Measurements from ENCODE around the gene R3HDM2.
"Not testable (repeated sequence)": the region's sequence is repeated elsewhere in the genome, so short reads cannot be mapped to it uniquely, and the experiment has no call there.

R3HDM2 gene

GRCh38 chr12:57320639-57321038, 110.2 kb downstream of the R3HDM2 start:
- DNase-seq = no peak

DNA sequence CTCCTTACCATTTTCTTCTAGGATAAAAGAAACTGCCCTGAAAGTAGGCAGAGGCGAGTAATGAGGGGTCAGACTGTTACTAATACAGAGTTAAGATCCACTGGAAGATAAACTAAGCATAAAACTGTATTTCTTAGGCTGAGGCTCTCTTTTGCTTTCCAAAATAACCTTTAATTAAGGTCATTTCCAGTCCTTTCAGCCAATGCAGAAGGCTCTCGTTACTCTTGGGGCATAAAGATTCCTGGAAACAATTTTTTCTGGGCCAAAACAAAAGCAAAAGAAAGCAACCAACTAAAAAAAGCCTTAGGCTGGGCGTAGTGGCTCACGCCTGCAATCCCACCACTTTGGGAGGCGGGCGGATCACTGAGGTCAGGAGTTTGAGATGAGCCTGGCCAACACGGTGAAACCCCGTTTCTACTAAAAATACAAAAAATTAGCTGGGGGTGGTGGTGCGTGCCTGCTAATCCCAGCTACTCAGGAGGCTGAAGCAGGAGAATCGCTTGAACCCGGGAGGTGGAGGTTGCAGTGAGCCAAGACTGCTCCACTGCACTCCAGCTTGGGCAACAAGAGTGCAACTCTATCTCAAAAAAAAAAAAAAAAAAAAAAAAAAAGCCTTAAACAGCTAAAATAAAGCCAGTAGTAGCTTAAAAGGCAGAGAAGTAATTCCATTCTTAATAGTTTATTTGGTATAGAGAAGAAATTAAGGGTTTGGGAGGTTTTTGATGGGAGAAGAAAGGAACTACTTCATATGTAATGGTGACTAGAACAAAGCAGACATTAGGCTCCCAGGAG, 111.0 kb downstream of the R3HDM2 start:
- no peak for DNase-seq

DNA sequence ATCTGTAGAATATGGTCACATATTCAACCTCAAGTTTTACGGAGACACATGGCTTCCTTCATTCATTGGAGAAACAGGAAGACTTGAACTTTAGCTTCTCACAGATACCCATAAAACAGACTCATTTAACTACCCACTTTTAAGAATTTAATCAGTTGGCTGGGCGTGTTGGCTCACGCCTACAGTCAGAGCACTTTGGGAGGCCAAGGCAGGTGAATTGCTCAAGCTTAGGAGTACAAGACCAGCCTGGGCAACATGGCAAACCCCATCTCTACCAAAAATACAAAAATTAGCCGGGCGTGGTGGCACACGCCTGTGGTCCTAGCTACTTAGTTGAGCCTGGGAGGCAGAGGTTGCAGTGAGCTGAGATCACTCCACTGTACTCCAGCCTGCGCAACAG, 115.2 kb downstream of the R3HDM2 start:
- no peak for DNase-seq

- not testable (repeated sequence) for DNase-seq
Observed at GRCh38 chr12:57312287-57312686, 118.6 kb downstream of the R3HDM2 start.

DNA sequence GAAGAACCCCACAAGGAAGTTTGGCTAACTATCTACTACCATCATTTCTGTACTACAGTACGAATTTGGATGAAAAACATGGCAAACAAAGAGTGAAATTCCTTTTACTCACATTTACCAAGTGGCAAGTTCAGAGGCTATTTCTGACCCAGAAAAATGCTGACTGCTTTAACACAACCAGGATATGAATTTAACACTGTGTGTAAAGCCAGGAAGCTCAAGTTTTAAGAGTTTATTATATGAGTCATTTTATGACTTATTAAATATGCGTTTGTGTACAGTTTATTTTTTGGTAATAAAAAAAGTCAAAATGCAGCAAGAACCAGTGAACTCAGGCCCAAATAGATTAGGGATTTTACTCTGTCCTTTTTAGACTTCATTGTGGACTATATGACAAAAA, 121.4 kb downstream of the R3HDM2 start:
- no peak for DNase-seq

GRCh38 chr12:57300961-57301584, 129.8 kb downstream of the R3HDM2 start:
- DNase-seq = no peak

DNA sequence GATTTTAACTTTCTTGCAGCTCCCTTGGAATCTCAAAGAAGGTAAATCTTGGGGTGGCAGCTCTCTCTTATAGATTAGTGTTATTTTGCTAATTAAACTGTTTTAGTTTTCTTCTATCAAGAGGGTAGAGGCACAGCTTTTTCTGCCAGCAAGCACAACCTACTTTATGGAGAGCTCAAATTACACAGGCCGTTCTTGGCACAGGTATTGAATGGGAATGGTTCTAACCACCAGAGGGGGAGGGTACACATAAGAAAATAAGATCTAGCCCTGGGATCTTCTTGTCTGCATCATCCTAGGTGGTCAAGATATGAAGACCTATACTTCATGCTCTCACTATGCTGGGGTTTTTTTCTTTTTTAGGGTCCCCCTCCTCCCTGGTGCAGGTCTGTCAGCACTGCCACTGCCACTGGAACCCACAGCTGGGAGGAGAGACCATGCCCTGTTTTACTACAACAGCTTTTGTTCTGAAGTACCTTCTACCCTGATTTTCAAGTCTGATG, 131.3 kb downstream of the R3HDM2 start:
- no peak for DNase-seq

GRCh38 chr12:57296291-57296690, 134.6 kb downstream of the R3HDM2 start:
- DNase-seq = no peak

DNA sequence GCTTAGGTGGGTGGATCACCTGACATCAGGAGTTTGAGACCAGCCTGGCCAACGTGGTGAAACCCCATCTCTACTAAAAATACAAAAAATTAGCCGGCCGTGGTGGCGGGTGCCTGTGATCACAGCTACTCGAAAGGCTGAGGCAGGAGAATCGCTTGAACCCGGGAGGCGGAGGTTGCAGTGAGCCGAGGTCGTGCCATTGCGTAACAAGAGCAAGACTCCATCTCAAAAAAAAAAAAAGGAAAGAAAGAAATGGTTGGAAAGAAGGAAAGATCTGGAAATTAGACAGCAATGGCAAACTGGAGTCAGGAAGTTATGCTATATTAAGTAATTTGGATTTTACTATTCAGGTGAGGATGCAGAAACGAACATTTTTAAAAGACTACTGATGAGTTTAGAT, 148.8 kb downstream of the R3HDM2 start:
- not testable (repeated sequence) for DNase-seq

GRCh38 chr12:57280211-57281062, 150.4 kb downstream of the R3HDM2 start:
- DNase-seq = no peak

DNA sequence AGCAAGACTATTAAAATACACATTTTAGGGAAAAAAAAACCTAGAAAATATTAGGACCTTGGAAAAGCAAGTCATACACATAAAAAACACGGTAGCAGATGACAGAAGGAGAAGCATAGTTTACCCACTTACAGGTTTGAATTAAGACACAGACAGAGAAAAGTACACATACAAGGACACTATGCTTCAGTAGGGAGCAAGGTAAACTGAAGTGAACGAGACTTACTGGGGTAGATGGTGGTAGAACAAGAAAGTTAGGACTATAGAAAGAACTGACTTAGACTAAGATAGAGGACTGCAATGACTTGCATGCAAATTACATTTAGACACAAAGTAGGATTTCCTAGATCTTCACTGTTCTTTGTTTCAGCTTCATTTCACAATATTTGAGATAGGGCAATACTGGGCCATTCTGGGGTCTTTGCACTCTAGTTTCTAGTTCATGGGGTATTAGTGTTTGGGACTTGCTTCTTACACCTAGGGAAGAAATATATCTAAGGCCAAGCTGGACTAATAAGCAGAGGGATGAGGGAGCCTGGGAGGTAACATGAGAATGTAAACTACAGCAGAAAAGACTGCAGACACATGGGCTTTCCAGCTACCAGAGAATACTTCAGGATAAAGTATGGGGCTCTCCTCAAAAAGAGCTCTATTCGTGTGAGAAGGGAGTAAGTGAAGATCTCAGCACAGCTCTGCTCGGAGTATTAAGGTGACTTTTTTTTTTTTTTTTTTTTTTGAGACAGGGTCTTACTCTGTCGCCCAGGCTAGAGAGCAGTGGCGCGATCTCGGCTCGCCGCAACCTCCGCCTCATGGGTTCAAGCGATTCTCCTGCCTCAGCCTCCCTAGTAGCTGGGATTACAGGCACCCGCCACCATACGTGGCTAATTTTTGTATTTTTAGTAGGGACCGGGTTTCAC, 152.1 kb downstream of the R3HDM2 start:
- no peak for DNase-seq

GRCh38 chr12:57276935-57277563, 153.8 kb downstream of the R3HDM2 start:
- DNase-seq = no peak

- not testable (repeated sequence) for DNase-seq
Observed at GRCh38 chr12:57276233-57276632, 154.6 kb downstream of the R3HDM2 start.

GRCh38 chr12:57273516-57273915, 157.3 kb downstream of the R3HDM2 start:
- DNase-seq = no peak

- DNase-seq = no peak
Observed at GRCh38 chr12:57272337-57273151, 158.3 kb downstream of the R3HDM2 start.

- no peak for DNase-seq
Observed at GRCh38 chr12:57270966-57271470, 159.8 kb downstream of the R3HDM2 start.

GRCh38 chr12:57268264-57268663, 162.6 kb downstream of the R3HDM2 start:
- DNase-seq = no peak

GRCh38 chr12:57266681-57267080, 164.2 kb downstream of the R3HDM2 start:
- no peak for DNase-seq

- no peak for DNase-seq
Observed at GRCh38 chr12:57263096-57263495, 167.7 kb downstream of the R3HDM2 start.

- DNase-seq = no peak
Observed at GRCh38 chr12:57262126-57262822, 168.6 kb downstream of the R3HDM2 start.

Data from NCI-H446 treated with DMSO at 0.1 percent for 48 hours (cell line).